A549 treated with Mapracorat at 1 μM for 4 hours (cell line): ENCODE results near the gene ZMYND15. TPM values are rescaled to one million over a fixed set of nuclear protein-coding genes. Genes with fewer than 3 reads are reported as not detected.

Source experiments
- total RNA-seq: library from RNA; stranded (reverse); fragments of 200-300 nt; extraction: Qiagen RNA extraction; gene quantifications from 5 replicates; pipeline ENCODE4 v1.2.3, GENCODE V29; 2022

Gene ZMYND15
- 0.24 to 0.69 TPM (median 0.32 TPM) in 5 replicates for total RNA-seq

DNA sequence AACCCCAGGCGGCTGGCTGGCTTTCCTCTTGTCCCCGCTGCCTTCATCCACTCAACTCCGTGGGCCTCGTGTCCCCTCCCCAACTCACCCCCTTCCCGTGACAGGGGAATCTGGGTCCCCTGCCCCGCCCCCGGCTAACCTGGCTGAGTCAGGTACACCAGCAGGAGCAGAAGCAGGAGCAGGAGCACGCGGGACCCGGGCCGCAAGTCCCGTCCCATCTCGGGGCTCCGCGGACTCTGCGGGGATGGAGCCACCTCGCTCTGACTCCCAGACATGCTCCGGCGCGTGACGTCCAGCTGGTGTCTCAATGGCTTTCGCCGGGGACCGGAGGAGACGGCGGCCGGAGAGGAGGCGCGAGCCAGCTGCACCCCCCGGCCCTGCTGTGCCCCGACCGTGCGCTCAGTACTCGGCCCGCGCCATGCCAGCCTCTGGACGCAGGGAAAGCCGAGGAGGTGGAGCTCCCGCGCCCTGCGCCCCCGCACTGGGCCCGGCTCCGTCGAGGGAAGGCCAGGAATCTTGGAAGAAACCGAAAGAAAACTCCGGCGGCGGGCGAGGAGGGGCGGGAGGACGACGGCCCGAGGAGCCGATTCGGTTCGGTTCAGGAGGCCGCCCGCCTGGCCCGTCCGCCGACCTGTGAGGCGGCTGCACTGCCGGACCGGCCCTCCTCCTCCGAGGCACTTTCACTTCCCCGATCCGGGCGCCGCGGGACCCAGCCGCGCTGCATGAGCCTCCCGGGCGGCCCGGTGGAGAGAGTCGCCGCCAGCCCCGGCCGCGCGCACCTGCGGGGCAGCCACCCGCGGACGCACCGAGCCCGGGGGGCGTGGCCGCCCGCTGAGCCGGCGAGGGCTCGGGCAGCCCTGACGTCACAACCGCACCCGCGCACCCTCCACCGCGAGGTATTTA lies at the start of gene ZMYND15, which contains the start of gene CXCL16:
Gene ZMYND15 (plus strand): TSS at position 712 of the 903 bp plus-strand sequence. CDS start 716 bp downstream, outside the sequence.
Gene CXCL16 (minus strand): TSS at position 807 of the 903 bp plus-strand sequence. CDS start 589 bp downstream, at position 218.

GRCh38 chr17:4709794-4710692 lies 29.6 kb upstream of the ZMYND15 start, which contains the start of gene ARRB2:
Gene ARRB2, plus strand, starts transcription at chr17:4710632. Its CDS starts 90 bp downstream, at chr17:4710722.

GRCh38 chr17:4771519-4772234 lies 32.0 kb downstream of the ZMYND15 start, which contains the start of gene TM4SF5:
Gene TM4SF5, plus strand, starts transcription at chr17:4771886. Its CDS starts 37 bp downstream, at chr17:4771923.

DNA sequence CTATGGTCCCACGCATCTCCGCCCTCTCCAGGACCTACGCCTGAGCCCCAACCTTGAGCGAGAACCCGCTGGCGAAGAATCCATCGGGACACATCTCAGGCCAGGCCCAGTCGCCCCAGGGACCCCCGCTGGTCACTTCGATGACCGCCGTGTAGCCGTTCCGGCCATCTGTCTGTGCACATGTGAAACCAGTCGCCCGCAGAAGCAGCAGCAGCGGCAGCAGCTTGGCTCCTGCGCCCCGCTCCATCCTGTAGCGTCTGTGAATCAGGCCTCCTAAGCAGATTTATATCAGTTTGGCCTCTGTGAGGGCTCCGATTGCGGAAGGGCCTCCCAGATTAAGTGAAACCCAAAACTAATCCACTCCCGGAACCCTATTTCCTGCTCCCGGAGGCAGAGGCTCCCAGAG lies 46.5 kb downstream of the ZMYND15 start, which contains the start of gene VMO1:
Gene VMO1 (minus strand): TSS at position 259 of the 406 bp plus-strand sequence. CDS start 12 bp downstream, at position 247.

DNA sequence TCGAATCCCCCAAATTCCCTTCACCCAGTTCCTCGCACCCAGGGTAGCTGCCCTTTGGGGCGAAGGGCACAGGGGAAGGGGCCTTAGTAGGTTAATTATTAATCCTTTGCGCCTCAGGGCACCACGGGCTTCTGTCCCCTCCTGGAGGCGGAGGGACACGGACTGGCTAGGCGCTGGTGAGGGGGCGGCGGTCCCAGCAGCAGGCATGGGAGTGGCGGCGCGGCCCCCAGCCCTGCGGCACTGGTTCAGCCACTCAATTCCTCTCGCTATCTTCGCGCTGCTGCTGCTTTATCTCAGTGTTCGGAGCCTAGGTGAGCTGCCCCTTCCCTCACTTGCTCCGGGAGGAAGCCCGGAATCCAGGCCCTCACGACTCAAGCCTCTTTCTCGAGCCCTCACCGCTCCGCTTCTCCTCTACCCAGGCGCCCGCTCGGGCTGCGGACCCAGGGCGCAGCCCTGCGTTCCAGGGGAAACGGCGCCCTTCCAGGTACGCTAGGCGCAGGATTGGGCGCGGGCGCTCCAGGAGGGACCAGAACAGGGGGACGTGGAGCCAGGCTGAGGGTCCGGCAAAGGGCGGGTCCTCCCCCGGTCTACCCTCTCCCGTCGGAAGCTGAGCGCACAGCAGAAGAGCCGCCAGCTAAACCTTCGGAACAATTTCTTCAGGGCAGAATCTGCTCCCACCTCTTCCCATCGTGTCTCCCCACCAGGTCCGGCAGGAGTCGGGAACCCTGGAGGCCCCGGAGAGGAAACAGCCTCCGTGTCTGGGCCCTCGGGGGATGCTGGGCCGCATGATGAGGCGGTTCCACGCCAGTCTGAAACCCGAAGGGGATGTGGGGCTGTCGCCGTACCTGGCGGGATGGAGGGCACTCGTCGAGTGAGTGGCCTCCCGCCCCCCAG lies 49.4 kb downstream of the ZMYND15 start, which contains the start of gene GLTPD2:
Gene GLTPD2 (plus strand): TSS at position 158 of the 894 bp plus-strand sequence. CDS start 48 bp downstream, at position 206.

Other genes with a start within 250 kb of the ZMYND15 start
- 7.6 to 15.2 TPM (median 10.6 TPM) in 5 replicates for gene SPNS2, start 241.0 kb upstream of the ZMYND15 start, total RNA-seq
- 86.4 to 111 TPM (median 102 TPM) in 5 replicates for gene MYBBP1A, start 184.4 kb upstream of the ZMYND15 start, total RNA-seq
- gene GGT6, start 179.3 kb upstream of the ZMYND15 start, total RNA-seq: not detected in 5 replicates
- gene SMTNL2, start 155.3 kb upstream of the ZMYND15 start, total RNA-seq: 0.15 to 0.97 TPM (median 0.36 TPM) in 5 replicates
- gene ALOX15, start 98.2 kb upstream of the ZMYND15 start, total RNA-seq: 0.10 to 0.28 TPM (median 0.14 TPM) in 4 of 5 replicates, not detected in the other
- 57.8 to 78.2 TPM (median 70.6 TPM) in 5 replicates for gene PELP1, start 35.7 kb upstream of the ZMYND15 start, total RNA-seq
- 47.6 to 69.4 TPM (median 56.5 TPM) in 5 replicates for gene ARRB2, start 29.2 kb upstream of the ZMYND15 start, total RNA-seq
- 39.8 to 43.6 TPM (median 40.8 TPM) in 5 replicates for gene MED11, start 8.4 kb upstream of the ZMYND15 start, total RNA-seq
- 15.4 to 20.3 TPM (median 16.8 TPM) in 5 replicates for gene CXCL16, start 95 bp downstream of the ZMYND15 start, total RNA-seq
- gene TM4SF5, start 32.1 kb downstream of the ZMYND15 start, total RNA-seq: 0.50 to 1.3 TPM (median 0.73 TPM) in 5 replicates
- 0.68 to 1.6 TPM (median 0.81 TPM) in 5 replicates for gene VMO1, start 46.5 kb downstream of the ZMYND15 start, total RNA-seq
- gene GLTPD2, start 49.1 kb downstream of the ZMYND15 start, total RNA-seq: not detected in 5 replicates
- 471 to 505 TPM (median 471 TPM) in 5 replicates for gene PSMB6, start 56.3 kb downstream of the ZMYND15 start, total RNA-seq
- 21.4 to 28.4 TPM (median 23.8 TPM) in 5 replicates for gene PLD2, start 67.3 kb downstream of the ZMYND15 start, total RNA-seq
- 44.8 to 62.1 TPM (median 56.2 TPM) in 5 replicates for gene MINK1, start 93.5 kb downstream of the ZMYND15 start, total RNA-seq
- 0.16 to 0.48 TPM (median 0.28 TPM) in 5 replicates for gene C17orf107, start 159.7 kb downstream of the ZMYND15 start, total RNA-seq
- 0.10 TPM in 1 of 5 replicates, not detected in the others for gene CHRNE, start 163.3 kb downstream of the ZMYND15 start, total RNA-seq
- gene GP1BA, start 192.4 kb downstream of the ZMYND15 start, total RNA-seq: not detected in 5 replicates
- 52.9 to 74.2 TPM (median 68.7 TPM) in 5 replicates for gene SLC25A11, start 200.2 kb downstream of the ZMYND15 start, total RNA-seq
- gene RNF167, start 200.4 kb downstream of the ZMYND15 start, total RNA-seq: 98.8 to 148 TPM (median 117 TPM) in 5 replicates
- 2,509 to 3,080 TPM (median 2,785 TPM) in 5 replicates for gene PFN1, start 208.7 kb downstream of the ZMYND15 start, total RNA-seq
- gene ENO3, start 211.3 kb downstream of the ZMYND15 start, total RNA-seq: 45.6 to 55.1 TPM (median 48.1 TPM) in 5 replicates
- gene SPAG7, start 228.0 kb downstream of the ZMYND15 start, total RNA-seq: 70.3 to 89.6 TPM (median 73.0 TPM) in 5 replicates
- 28.9 to 41.2 TPM (median 34.3 TPM) in 5 replicates for gene CAMTA2, start 247.8 kb downstream of the ZMYND15 start, total RNA-seq